ENCODE data around the gene MCM8.

The MCM8 gene

DNA sequence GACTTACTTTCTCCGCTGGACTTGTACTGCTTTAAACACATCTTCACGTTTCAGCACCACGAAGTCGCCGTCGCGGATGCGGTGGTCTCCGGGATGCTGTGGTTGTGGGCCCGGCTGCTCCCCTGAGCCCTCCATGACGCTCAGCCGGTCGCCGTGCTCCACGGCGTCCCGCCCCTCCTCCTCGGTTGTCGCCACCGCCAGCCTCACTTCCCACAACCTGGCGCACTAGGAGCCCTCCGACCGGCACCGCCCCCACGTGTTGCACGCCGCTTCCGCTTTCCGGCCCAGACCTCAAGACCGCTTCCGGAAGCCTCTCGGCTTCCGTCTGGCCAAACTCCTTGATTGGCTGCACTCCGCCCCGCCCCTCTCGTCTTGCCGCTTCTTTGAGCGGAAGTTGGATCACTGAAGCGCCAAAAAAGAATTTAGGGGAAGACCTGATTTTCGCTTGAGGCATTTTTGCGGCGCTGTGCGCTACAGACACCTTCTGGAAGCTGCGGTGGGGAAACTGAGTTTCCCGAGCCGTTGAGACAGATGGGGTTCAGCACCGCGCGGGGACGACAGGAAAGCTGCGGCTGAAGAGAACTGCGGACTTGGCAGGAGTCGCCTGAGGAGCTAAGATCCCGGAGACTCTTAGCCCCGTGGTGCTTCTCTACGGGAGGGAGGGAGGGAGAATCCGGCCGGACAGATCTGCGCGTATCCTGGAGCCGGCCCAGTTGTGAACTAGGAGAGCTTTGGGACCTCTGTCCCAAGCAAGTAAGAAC, at the start of gene MCM8, which contains the start of gene TRMT6:
TSS of gene MCM8 (plus strand) at position 382 of the 761 bp plus-strand sequence. CDS start 1,364 bp downstream, outside the sequence.
TSS of gene TRMT6 (minus strand) at position 263 of the 761 bp plus-strand sequence. CDS start at position 135, 128 bp downstream.
- peak; percentile 76 to 81 for DNase-seq (ENCODE audit: low read depth in 2 of 2)

DNA sequence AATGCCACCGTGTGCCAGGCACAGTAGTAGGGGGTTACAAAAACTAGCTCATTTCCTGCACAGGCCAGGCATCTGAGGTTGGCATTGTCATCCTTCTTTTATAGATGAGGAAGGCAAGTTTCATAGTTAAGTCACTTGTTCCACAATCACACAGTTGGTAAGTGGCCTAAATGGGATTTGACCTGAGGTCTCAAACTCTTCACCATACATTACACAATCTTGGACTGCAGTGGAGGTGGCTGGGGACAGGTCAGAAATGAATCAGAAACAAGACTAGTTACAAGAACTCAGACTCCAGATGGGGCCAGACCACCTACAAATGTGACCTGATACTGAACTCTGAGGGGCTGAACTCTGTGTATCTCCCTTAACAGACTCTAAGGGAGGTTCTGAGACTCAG, 49.5 kb upstream of the MCM8 start:
- DNase-seq (ENCODE audit: low read depth in 2 of 2): no peak

DNA sequence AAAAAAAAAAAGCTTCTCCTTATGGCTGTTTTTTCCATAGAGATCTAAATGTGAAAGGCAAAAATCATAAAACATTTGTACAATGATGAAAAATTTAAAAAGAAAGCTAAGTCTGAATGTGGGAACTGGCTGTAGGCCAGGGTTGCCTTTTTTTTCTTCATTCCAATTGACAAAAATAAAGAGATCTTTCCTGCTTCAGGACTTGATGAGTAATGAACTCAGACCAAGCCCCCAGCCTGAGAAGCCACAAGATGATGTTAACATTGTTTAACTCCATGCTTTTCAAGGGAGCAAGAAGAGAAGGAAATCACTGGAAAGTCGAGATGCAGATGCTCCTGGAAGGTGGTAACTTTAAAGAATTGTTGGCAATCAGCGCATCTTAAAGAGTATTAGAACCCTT, 41.5 kb upstream of the MCM8 start:
- DNase-seq (ENCODE audit: low read depth in 2 of 2): no peak

DNA sequence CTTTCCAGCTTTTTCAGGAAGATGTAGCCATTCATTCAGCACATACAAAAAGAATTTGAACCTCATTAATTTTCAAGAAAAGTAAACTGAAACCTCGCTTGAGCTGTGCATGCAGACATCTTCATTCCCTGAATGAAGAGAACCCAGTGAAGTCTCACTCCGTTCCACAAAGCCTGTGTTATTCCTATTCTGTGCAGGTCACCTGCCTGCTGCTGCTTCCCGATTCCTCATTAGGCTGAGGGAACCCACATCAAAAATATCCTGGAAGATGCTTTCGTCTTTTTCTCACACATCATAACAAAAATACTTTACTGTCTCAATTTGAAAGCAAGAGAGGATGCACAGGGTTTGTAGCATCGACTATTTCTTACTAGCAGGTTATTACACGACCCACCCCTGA, 40.3 kb upstream of the MCM8 start:
- no peak for DNase-seq (ENCODE audit: low read depth in 2 of 2)

DNA sequence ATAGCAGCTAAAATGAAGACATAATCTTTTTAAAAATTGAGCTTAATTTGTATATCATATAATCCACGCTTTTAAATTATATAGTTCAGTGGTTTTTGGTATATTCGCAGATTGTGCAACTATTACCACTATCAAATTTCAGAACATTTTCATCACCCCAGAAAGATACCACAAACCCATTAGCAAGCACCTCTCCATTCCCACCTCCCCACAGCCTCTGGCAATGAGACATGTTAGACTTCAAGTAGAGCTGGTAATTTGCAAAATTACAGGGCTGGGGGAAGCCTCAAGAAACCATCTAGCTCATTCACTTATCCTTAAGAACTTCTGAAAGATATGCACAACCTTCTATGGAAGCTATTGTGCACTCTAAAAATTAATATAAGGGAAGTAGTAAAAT, 37.3 kb upstream of the MCM8 start:
- DNase-seq (ENCODE audit: low read depth in 2 of 2): no peak

DNA sequence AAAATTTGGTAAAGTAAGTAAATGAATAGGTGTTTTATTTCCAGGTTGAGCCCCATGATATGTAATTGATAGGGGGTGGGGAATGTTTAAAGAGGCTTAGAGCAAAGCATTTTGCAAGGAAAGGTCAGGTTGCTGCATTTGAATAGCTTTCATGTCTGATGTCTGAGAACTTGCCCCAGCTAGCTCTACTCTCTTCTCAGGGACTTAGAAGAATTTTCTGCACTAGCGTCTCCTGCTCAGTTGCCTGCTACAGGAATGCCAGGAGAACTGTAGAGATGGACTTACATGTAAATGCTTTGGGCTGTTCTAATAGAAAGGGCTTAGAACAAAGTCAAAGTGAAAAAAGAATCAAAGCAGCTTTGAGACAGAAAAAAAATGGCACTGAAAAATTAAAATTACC, 35.6 kb upstream of the MCM8 start:
- no peak for DNase-seq (ENCODE audit: low read depth in 2 of 2)

DNA sequence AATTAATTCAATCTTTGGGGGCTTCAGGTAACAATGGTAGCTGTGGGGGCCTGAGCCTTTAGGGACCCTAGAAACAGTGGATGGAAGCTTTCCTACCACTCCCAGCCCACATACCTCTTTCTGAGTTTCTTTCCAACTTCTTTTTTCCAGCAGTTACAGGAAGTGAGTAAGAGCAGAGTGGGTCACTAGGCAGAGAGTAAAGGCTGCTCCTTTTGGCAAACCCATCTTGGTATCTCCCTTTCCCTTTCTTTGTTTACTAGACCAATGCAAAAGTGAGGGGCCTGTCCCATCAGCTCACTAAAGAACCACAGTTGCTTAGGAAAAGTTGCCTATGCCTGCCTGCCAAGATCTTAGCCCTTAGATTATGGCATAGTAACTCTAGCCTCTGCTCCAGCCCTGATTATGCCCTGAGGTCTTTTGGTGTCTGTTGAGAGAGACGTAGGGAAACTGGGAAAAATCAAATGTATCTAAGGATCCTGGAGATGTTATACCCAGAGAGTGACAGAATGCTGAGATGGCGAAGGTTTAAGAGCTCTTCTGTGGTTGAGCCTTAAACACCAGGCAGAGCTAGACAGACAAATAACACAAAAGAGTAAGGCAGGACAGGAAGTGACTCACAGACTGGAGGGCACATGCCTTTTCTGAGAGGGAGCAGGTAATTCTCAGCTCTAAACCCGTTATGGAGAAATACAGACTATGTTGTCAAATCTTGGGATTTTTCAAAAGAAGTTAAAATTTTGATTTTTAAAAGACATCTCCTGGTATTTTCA, 31.4 kb upstream of the MCM8 start:
- no peak for DNase-seq (ENCODE audit: low read depth in 2 of 2)

DNA sequence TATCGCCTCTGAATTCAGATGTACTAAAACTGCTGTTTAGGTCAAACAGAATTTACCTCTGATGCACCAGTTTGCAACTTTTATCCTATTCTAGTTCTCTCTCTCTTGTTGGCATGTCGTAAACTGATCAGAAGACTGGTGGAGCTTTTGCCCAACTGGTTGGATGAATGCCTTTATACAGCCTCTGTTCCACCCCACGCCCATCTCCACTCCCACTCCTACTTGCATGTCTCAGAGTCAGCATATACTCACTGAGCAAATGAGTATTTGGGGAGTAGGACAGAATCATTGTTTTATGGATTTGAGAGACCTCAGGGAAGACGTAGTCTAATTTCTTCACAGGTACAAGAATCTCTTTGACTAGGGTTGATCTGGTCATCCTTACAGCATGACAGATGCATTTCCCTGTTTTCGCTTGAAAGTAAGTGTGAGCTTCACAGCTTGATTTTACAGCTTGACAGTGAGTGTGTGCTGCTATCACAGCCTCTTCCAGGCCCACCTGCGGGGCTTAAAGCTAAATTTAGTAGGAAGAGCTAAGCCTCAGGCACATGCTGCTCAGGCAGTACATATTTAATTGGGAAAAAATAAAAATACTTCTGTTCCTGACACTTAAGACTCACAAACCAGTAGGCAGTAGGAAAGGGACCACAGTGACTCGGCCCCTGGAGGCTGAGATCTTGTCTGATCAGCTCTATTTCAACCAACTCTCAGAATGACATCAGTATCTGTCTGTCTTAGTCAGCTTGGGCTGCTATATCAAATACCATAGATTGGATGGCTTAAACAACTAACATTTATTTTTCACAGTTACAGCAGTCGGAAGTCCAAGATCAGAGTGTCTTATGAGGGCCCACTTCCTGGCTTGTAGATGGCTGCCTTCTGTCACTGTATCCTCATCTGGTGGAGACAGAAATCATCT, 30.6 kb upstream of the MCM8 start:
- DNase-seq (ENCODE audit: low read depth in 2 of 2): no peak

DNA sequence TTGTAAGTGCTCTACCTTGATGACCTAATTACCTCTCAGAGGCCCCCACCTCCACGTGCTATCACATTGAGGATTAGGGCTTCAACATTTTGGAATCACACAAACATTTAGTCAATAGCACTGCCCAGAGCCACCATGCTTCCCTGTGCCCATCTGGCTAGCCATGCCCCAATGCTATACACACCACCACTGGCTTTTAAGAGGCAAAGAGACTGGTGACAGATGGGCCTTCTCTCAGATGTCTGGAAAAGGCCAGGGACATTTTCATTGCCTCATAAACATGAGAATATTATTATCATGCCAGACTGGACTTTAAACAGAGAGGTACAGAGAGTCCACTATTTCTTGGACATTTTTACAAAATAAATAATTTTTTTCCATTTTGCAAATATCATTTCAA, 29.9 kb upstream of the MCM8 start:
- no peak for DNase-seq (ENCODE audit: low read depth in 2 of 2)

DNA sequence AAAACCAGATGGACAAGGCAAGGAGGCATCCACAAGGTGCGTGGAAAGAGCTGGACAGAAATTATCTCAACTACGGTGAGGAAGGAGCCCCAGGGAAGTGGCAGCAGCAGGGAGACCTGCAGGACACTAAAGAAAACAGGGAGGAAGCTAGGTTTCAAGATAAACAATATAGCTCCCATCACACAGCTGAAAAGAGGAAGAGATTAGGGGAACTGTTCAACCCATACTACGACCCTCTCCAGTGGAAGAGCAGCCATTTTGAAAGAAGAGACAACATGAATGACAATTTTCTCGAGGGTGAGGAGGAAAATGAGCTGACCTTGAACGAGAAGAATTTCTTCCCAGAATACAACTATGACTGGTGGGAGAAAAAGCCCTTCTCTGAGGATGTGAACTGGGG, 27.0 kb upstream of the MCM8 start:
- DNase-seq (ENCODE audit: low read depth in 2 of 2): no peak

DNA sequence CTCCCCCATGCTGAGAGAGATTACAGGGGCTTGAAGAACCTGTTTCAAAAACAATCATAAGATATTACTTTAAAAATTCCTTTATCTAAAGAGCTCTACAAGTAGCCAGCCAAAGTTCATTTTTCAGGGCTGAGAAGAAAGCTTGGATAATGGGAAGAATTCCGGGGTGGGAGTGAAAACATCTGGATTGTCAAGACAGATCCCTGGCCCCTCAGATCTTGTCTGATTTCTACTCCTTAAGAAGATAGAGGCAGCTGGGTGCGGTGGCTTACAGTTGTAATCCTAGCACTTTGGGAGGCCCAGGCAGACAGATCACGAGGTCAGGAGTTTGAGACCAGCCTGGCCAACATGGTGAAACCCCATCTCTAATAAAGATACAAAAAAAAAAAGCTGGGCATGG, 24.9 kb upstream of the MCM8 start:
- DNase-seq (ENCODE audit: low read depth in 2 of 2): no peak

DNA sequence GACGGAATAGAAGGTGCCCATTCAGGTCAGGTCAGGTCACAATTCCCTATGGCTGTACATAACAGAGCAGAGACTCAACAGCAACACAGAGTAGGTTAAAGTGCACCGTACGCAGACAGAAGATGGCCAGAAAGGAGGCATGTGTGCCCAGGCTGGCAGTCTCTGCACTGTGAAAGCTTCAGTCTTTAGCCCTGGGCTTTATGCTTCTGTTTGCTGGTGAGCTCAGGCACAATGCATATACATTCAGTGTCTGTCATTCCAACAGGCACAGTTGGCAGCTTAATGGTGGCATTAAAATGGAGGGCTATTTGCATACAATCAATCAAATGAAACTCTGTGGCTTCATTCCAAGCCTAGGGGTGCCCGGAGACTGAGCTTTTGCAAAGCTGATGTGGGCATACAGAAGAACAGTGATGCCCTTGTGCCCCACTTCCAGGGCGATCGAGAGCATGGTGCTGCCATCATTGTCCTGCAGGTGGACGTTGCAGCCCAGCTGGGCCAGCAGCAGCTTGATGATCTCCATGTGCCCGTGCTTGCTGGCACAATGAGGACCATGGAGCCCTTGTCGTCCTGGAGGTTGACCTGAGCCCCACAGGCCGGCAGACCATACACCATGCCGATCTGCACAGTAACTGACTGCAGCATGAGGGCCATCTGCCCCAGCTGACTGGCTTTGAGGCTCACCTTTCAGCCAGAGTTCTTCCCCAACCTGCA, 22.5 kb upstream of the MCM8 start:
- no peak for DNase-seq (ENCODE audit: low read depth in 2 of 2)

DNA sequence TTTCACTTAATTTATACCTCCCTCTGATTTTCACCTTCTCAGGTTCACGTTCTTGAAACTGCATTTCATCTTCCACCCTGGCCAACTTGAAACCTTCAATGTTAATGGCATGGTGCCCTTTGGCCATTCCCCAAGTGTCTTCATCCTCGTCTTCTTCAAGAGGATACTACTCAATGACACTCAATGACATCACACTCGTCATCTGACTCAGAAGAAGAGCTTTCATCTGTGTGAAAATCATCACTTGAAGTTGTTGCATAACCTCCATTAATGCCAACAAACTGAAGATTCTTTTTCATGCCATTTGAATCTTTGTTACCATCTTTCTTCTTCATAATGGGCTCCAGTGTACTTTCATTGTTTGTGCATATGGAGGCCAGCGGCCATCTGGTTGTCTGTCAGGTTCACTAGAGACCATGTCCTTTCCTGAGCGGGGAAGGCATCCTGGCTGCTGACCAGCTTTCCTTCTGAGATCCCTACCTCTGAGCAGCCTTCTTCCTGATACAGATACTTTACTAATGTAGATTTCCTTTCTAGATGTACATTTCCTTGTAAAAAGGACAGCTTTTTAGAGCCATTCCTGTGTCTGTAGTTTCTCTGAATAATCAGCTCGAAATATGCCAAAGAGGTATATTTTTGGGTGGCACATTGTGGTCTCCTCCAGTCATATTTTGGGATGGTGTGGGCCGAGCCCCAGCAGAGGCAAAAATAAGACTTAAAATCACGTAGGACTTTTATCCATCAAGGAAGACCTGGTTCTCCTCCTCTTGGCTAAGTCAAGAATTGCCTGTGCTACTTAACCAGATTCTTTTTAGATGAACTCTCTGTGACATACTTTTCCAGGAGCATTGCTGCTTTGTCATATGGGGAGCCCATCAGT, 21.4 kb upstream of the MCM8 start:
- DNase-seq (ENCODE audit: low read depth in 2 of 2): no peak

DNA sequence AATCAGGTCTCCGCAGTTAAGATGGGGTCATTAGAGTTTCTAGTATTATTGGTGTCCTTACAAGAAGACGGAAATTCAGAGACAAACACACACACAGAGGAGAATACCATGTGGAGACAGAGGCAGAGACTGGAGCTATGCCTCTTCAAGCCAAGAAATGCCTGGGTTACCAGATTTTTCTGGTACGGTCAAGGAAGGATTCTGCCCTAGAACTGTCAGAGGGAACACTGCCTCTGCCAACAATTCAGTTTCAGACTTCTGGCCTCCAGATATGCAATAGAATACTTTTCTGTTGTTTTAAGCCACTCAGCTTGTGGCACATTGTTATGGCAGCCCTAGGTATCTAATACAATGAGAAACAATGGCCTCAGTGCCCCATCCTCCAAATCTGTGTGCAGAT, 19.0 kb upstream of the MCM8 start:
- no peak for DNase-seq (ENCODE audit: low read depth in 2 of 2)

DNA sequence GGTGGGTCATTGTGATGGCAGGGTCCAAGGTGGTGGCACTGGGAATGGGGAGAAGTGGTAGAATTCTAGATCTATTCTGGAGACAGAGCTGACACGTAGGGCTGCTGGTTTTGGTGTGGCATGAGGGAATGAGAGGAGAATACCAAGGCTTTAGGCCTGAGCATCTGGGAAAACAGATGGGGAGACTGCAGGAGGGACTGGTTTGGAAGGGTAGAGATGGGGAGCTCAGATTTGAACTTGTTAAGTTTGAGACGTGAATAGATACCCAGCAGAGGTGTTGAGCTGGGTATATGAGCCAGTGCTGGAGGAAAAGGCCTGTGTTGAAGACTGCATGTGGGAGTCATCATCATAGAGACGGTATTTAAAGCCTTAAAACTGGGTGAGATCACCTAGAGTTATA, 17.7 kb upstream of the MCM8 start:
- DNase-seq (ENCODE audit: low read depth in 2 of 2): no peak

DNA sequence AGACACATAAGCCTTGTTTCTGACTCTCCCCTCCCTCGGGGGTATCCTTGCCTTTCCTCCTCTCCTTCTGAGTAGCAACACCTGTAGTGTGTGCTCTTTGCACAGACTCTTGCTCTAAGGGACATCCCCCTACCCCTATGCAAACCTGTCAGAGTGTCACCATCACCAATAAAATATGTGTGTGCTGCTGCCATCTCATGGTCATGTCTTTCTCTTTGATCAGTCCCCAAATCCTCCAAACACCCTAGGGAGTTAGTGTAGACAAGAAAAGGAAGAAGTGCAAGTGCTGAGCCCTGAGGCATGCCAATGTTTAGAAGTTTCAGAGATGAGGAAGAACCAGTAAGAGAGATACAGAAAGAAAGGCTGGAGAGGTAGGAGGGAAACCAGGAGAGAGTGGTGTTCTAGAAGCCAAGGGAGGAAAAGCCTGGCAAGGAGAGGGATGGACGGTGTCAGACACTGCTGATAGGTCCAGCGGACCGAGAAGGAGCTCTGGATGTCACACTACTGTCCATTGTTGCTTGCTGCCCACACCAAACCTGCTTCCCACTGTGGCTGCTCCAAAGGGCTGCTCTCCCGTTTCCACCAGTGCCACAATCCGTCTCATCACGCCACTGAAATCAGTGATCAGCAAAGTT, 16.5 kb upstream of the MCM8 start:
- DNase-seq (ENCODE audit: low read depth in 2 of 2): no peak

DNA sequence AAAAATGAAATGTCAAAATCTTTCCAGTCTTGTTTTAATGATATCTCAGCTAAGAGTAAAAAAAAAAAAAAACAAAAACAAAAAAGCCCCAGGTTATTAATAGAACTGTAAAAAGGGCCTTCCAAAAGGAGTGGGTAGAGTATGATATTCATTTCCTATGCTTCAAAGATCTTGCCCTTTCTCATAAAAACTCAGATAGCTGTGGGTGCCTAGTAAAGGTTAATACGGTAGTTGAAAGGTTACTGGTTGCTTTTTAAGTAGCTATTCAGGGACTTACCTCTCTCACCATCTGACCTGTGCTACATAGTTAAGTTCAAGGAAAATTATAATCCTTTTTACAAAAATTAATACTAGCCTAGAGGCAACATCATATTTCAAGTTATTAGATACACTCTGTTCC, 15.1 kb upstream of the MCM8 start:
- no peak for DNase-seq (ENCODE audit: low read depth in 2 of 2)

DNA sequence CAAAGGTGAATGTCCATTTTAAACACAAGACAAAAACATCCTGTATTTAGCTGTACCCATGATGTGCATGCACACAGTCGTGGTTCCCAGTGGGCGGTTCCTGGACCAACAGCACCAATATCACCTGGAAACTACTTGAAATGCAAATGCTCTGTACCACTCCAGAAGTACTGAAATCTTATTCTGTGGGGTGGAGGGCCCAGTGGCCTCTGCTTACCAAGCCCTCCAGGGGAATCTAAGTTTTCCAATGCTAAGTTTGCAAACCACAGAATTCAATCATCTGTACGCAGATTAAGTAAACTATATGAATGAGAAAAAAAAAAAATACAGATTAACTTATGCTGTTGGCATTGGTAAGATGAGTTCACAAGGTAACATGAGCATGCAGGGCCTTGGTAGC, 14.2 kb upstream of the MCM8 start:
- DNase-seq (ENCODE audit: low read depth in 2 of 2): no peak

DNA sequence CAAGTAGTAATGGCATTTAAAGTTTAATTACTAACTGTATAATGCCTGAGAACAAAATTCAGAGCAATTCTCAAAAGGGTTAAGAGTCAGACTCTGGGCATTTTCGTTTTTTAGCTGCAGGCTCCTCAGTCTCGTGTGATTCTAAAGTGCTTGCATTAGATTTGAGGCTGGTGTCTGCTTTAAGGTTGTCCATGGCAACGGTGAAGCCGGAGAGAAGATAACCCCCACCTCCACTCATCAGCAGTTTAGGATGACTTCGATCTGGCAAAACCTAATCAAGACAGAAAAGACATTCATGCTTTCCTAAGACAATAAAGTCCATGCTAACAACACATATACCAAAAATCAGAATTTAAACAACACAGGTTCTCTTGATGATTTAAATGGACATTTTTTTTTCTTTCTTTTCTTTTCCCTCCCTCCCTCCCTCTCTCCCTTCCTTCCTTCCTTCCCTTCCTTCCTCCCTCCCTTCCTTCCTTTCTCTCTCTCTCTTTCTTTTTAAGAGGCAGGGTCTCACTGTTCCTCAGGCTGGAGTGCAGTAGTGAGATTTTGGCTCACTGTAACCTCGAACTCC, 11.9 kb upstream of the MCM8 start:
- no peak for DNase-seq (ENCODE audit: low read depth in 2 of 2)

DNA sequence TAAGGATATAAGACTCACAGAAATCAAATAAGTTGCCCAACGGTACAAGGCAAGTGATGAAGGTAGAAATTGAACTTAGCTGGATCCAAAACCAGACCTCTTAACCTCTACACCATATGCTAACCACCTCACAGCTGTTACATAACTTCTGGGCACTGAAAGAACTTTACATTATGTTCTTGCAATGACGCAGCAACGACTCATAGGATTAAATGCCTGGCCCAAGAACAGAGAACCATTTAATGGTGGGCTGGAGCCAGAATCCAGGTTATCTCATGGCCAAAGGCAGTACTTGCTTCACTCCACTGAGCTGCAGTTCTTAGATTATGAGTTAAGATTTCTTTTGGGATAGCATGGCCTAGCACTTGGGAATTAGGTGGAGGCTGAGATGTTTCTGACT, 4.5 kb upstream of the MCM8 start:
- peak; percentile 15 to 17 for DNase-seq (ENCODE audit: low read depth in 2 of 2)

Data from fibroblast of skin of left biceps (primary cell).